DMS114 treated with DMSO at 0.1 percent for 48 hours (cell line): Measurements from ENCODE around the gene TEX38.
"Not testable (repeated sequence)": the region's sequence is repeated elsewhere in the genome, so short reads cannot be mapped to it uniquely, and the experiment has no call there.

Experiments used
- DNase-seq: peaks from one replicate; lab custom pipeline; 2025; ENCODE audit not compliant: unreplicated experiment; lab: John Stamatoyannopoulos, UW

Gene TEX38

GRCh38 chr1:46687093-46687659 is 15.5 kb downstream of the TEX38 start:
- DNase-seq = no peak

- DNase-seq = no peak
Observed at GRCh38 chr1:46687921-46688509, 16.4 kb downstream of the TEX38 start.

- no peak for DNase-seq
Observed at GRCh38 chr1:46689356-46689755, 17.7 kb downstream of the TEX38 start.

GRCh38 chr1:46689897-46690296 is 18.2 kb downstream of the TEX38 start:
- no peak for DNase-seq

- no peak for DNase-seq
Observed at GRCh38 chr1:46690931-46691421, 19.3 kb downstream of the TEX38 start.

GRCh38 chr1:46691997-46692790 is 20.5 kb downstream of the TEX38 start:
- DNase-seq = no peak

- no peak for DNase-seq
Observed at GRCh38 chr1:46692811-46693770, 21.4 kb downstream of the TEX38 start.

- DNase-seq = not testable (repeated sequence)
Observed at GRCh38 chr1:46694676-46695075, 23.0 kb downstream of the TEX38 start.

GRCh38 chr1:46697053-46697452 is 25.4 kb downstream of the TEX38 start:
- DNase-seq = no peak

GRCh38 chr1:46699666-46700065 is 28.0 kb downstream of the TEX38 start:
- DNase-seq = no peak

- no peak for DNase-seq
Observed at GRCh38 chr1:46703927-46704641, 32.4 kb downstream of the TEX38 start.

- no peak for DNase-seq
Observed at GRCh38 chr1:46705408-46705807, 33.8 kb downstream of the TEX38 start.

GRCh38 chr1:46708121-46708520 is 36.5 kb downstream of the TEX38 start:
- DNase-seq = no peak

- no peak for DNase-seq
Observed at GRCh38 chr1:46714976-46715375, 43.3 kb downstream of the TEX38 start.

GRCh38 chr1:46717654-46718053 is 46.0 kb downstream of the TEX38 start:
- no peak for DNase-seq

- DNase-seq = no peak
Observed at GRCh38 chr1:46718340-46718726, 46.7 kb downstream of the TEX38 start.

- DNase-seq = peak; percentile 78
Observed at GRCh38 chr1:46718727-46719622, 47.3 kb downstream of the TEX38 start, which contains the start of gene EFCAB14. Gene EFCAB14 (minus strand): TSS chr1:46719114. CDS start chr1:46718087, 1,027 bp downstream.

GRCh38 chr1:46719689-46720088 is 48.0 kb downstream of the TEX38 start:
- DNase-seq = no peak

GRCh38 chr1:46720319-46720718 is 48.7 kb downstream of the TEX38 start:
- DNase-seq = not testable (repeated sequence)
